CD4-positive, alpha-beta T cell treated with Interleukin-10 for 1 hour (primary cell): Measurements from ENCODE around the gene PPM1E.
"Not testable (repeated sequence)": the region's sequence is repeated elsewhere in the genome, so short reads cannot be mapped to it uniquely, and the experiment has no call there.

Source experiments
- DNase-seq: peaks from one replicate; pipeline ENCODE4 v3.0.0-alpha.2; 2020

PPM1E gene

DNA sequence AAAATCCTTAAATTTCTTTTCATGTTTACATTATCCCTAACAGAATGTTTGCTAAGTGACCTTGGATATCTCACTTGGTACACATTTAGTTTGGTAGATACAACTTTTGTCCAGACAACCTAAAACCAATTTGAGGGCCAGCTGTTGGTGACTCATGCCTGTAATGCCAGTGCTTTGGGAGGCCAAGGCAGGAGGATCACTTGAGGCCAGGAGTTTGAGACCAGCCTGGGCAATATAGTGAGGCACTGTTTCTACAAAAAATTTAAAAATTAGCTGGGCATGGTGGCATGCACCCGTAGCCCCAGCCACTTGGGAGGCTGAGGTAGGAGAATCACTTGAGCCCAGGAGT is 202.0 kb downstream of the PPM1E start:
- DNase-seq, result not testable (repeated sequence)

DNA sequence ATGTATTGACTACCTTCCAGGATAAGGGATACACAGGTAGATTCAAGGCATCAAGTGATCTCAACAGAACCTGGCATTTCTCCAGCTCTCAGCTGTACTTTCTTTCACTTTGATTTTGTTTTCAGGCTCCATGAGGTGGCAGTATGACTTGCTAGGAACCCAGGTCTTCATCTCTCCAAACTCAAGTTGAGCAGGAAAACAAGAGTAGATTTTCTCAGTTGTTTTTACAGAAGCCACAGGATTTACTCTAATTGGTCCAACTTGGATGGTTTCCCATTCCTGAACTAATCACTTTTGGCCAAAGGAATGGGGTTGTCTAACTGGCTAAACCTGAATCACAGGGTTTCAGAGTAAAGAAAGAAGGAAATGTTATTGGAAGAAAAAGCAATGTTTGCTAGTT is 204.4 kb downstream of the PPM1E start:
- DNase-seq, result no peak

DNA sequence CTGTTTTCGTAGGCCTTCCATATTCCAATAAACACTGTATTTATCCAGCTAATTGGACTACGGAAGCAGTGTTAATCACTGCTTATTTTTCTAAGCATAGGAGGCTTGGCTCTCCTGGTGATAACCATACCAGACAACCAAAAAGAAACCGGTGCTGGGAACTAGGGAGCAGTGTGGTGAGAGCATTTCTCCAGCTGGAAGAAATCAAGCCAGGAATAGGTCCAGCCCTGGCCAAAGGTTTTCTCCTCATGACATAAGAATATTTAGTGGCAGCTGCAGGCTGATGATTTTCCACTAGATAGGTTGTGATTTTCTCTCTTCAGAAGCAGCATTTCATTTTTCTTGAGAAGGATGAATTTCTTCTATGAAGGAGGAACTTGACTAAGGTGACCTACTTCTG is 209.6 kb downstream of the PPM1E start:
- no peak for DNase-seq

DNA sequence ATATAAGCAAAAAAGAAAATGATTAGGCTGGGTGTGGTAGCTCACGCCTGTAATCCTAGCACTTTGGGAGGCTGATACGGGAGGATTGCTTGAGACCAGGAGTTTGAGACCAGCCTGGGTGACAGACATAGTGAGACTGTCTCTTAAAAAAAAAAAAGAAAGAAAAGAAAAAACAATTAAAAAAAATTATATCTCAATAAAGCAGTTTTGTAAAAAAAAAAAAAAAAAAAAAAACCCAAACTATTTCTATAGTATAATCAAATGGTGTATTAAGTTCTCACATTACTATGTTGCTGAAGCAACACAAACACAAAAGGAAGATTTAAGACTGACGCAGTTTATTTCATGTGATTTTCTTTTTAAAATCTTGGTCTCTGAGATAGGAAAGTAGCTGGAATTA is 210.6 kb downstream of the PPM1E start:
- no peak for DNase-seq

DNA sequence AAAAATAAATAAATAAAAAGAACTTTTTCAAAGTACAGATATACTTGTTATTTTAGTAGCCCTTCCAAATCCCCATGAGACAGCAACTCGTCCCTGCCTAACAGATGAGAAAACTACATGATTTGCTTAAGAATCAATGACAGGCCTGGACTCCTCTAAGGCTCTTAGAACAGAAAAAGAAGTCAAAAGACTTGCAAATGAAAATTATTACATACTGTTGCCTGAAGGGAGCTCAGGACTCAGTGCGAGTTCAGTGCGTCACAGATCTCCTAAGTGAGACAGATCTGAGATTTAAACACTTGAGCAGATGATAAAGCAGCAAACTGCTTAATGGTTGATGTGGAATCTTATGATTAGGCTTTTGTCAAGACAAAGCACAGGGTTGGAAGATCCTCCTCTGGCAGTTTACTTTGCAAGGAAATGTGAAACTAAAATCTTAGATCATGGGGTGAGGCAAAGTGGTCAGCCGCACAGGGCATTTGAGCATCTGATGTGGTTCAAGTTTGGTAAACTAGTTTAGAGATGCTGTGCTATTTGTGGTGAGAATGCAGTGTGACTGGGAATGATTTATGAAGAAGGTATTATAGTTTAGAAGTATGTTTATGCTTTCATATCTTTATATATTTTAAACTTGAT is 212.9 kb downstream of the PPM1E start:
- DNase-seq, result no peak

DNA sequence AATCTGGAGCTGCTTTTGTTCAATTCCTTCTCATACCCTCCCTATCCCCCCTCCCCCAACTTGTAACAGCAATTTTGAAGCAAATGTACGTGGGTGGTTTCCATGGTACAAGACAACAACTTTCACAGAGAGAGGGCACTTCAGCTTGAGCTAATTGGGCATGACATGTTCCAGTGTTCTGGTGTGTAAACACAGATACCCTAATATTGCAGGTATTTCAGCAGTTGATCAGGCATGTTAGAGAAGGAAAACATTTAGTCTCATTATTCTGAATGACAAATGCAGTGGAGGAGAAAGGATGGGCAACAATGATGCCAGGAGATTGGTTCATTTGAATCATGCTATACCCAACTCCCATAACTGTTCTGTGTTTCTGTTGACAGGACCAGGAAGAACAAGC is 213.5 kb downstream of the PPM1E start:
- no peak for DNase-seq

DNA sequence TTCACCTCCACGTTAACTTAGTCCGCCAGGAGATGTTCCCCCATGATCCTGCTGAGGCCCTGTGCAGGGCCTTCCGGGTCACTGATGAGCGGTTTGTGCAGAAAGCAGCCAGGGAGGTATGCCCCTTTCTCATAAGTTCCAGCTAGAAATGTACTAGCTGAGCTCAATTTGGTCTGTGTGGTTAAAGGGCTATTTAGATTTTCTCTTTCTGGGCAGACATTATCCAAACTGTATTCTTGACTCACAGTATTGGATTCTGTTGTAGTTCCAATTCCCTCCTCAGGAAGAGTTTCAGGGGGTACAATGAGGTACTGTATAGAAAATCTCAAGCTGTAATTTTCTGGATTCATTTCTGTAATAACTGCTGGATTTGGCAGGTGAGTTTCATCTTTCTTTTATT is 214.0 kb downstream of the PPM1E start:
- no peak for DNase-seq

DNA sequence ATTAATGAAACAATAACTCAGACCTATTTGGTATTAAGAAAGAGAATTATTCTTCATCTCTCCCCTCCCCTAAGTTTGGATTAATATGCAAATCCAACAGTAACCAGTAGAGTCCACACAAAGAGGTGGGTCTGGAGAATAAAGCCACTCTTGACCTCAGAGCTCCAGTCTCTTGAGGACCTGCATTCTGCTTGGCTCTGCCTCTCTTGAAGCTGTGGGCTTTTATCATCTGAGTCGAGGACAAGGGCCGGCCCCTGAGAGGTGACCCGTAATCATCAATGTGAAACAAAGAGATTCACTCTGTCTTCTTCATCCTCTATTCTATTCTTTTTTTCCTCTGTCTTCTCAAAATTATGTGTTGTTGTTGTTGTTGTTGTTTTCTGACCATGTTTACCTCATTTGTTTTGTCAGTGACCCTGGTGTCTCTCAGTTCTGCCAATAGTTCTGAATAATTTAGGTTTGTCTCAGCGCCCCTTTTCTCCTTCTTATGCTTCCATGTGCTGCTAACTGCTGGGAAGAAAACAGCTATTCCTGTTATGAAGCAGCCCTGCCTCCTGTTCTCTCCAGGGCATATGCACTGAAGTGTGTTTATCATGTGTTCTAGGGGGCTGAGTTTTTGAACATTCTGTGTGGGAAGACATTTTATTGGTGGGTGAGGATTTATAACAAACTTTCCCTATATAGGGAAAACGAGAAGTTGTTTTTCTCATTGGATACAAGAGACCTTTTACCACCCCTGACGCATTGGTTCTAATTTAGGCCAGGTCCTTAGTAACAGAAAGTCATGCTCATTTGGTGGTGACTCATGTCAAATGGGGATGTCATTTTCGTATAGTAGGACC is 215.2 kb downstream of the PPM1E start:
- no peak for DNase-seq

DNA sequence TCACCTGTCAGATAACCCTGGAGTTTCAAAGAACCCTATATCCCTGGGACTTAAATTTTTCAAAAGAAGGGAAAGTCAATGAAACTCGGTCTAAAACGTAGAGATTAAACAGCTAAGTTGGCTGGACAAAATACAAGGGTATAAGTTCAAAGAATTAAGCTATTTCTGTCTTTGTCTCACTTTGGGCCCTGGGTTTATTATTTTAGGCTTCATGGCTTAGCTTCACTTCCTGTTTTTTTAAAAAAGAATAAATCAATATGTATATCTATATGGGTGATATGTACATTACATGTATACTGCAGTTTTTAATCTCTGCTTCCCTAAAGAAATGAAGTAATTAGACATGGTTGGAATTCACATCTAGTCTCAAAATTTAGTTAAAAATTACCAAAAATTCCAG is 218.7 kb downstream of the PPM1E start:
- no peak for DNase-seq

DNA sequence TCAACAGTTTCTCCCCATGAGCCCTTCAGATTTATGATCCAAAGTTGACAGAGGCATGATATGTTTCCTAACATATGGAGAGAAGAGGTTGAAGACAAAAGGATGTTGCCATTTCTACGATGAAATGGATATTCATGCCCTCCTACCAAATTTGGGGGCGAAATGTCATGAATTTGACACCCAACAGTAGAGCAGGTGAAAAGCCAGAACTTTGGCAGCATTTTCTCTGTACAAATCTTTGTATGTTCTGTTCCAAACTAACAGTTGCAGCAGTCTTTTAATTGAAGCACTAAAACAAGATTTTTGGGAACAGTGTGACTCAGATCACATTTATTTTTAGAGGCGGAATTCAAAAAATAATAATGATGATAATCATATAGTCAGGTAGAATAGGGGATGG is 220.9 kb downstream of the PPM1E start:
- DNase-seq, result no peak

DNA sequence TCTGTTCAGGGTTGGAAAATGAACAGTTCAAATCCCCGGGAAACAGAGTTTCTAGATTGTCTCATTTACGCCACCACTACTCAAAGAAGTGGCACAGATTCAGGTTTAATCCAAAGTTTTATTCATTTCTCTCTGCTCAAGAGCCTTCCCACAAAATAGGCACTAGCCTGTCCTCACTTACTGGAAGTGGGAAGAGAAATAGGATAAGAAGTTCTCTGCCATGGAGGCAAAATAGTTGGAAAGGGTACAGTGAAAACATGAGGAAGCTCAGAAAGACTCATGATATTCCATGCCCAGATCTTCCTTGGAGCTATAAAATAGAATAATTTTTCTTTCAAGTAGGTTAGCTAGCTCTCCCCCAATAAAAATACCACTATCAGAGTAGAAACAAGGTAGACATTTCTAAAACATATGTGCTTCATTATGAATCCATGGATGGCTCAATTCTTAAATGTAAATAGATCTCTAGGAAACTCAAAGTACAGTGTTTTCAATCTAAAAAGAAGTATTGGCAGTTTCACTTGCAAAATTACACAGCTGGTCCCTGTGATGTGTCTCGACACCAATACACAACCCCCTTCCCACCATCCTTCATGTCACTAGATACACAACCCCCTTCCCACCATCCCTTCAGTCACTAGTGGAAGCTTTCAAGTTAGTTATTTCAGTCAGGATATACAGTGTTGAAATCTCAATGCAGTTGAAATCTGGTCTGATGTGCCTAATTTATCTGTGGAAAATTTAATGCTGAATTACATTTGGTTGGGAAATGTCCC is 225.2 kb downstream of the PPM1E start:
- no peak for DNase-seq

DNA sequence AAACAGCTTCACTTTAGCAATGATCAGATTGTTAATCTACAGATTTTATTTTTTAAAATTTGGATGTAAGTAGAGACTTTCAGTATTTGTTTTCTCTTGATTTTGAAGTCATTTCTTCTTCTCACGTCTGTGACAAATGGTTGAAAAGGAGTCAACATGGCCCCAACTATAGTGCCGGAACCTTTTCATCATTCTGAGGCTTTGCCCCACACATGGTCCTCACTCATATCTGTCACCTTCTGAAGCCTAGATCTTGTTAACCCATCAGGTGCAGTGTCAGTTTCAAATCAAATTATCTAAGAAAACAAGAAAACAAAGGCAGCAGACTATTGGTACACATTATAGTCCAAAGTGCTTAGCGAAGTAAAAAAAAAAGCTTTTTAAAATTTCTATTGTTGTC is 227.0 kb downstream of the PPM1E start:
- no peak for DNase-seq

DNA sequence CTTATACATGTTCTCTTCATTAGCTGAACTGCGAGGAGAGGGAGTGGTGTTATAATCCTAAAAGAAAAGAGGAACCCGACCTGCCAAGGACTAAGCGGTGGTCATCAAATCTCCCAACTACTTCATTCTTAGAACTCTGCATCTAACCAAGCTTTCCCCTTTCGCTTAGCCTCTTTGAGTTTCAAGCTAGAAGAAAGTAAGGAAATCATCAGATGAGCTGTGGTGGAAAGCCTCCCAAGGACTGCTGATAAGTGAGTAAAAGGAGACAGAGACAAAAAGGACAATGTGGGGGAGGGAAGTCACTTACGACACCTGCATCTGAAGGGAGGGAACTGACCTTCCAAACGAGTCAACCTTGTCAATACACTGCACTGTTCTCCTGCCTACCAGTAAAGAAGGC is 229.7 kb downstream of the PPM1E start:
- DNase-seq, result no peak

DNA sequence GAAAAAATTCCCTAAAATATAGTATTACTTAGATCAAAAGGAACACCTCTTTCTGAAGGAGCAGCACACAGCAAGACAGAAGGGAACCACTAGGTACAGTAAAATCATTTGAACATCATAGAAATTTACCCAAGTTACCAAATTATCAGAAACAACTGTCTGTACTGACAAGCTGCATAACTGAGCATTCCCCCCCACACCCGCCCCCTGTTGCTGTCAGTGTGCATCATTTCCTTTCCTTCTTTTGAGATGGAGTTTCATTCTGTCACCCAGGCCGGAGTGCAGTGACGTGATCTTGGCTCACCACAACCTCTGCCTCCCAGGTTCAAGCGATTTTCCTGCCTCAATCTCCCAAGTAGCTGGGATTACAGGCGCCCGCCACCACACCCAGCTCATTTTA is 230.3 kb downstream of the PPM1E start:
- no peak for DNase-seq

DNA sequence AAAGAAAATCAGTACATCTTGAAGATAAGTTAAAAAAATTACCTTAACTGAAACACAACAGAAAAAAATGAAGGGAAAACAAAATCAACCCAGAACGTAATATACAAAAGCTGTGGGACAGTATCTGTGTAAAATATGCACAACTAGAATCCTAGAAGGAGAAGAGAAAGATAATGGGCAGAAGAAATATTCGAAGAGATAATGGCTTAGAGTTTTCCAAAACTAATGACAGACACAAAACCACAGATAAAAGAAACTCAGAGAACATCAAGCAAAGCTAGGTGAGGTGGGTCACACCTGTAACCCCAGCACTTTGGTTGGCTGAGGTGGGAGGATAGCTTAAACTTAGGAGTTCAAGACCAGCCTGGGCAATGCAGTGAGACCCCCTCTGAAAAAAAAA is 234.0 kb downstream of the PPM1E start:
- no peak for DNase-seq

DNA sequence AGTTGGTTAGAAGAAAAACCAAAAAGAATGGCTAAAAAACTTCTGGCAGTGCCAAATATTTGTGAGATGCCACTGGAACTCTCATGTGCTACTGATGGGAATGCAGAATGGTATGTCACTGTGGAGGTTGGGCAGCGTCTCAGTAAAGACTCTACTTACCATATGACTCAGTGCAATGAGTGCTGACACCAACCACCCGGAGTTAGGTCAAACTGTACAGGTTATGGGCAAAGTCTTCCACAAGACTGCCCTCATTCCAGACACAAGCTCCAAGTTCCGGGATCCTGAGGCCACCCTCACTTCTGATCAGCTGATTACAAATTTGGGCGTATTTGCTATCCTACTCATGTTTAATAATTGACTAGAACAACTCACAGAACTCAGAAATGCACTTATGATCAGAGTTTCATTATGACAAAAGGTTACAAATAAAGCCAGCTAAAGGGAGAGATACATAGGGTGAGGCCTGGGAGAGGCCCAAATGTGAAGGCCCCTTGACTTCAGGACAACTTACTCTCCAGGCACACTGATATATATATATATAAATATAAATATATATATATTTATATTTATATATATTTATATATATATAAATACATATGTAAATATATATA is 236.2 kb downstream of the PPM1E start:
- no peak for DNase-seq

DNA sequence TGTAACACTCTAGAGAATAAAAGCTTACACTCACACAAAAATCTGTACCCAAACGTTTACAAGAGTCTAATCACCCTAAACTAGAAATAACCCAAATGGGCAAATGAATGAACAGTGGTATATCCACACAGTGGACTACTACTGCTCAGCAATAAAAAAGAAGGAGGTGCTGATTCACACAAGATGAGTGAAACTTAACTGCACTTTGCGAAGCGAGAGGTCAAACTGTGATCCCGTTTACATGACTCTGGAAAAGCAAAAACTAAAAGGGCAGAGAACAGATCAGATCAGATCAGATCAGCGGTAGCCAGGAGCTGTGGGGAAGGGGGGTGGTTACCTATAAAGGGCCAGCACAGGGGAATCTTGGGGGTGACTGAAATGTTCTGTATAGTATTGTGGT is 237.7 kb downstream of the PPM1E start:
- no peak for DNase-seq

DNA sequence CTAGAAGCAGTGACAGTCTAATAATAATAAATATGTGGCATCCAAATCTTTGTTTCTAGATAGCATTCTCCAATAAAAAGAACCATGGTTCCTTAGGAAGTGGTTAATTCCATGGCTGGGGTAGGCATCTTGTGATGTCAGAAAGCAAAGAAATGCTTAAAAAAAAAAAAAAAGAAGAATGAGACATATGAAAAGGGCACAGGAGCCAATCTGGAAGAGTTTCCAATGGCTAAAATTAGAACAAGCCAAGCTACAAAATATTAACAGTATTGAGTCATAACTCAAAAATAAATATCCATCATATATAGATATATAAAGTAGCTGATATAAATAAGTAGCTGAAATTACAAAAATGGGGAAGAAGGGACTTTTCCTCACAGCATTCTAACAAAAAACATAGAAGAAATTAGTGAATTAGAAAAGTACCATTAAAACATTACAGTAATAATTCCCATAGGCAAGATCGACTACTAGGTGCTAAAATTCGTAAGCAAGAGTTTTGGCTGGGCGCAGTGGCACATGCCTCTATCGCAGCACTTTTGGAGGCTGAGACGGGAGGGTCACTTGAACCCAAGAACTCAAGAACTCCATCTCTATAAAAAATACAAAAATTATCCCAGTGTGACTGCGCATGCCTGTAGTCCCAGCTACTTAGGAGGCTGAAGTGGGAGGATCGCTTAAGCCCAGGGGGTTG is 239.7 kb downstream of the PPM1E start:
- DNase-seq, result no peak

DNA sequence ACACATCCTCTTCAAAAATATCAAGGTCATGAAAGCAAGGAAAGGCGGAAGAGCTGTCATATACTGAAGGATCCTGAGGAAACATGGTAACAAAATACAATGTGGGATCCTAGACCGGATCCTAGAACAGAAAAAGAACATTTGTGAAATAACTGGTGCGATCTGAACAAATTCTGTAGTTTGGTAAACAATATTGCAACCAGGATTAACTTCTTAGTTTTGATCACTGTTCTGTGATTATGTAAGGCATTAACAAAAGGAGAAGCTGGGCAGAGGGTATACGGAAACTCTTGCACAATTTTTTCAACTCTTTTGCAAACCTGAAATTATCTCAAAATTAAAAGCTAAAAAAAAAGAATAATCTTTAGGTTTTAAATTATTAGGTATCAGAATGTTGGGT is 241.3 kb downstream of the PPM1E start:
- no peak for DNase-seq

DNA sequence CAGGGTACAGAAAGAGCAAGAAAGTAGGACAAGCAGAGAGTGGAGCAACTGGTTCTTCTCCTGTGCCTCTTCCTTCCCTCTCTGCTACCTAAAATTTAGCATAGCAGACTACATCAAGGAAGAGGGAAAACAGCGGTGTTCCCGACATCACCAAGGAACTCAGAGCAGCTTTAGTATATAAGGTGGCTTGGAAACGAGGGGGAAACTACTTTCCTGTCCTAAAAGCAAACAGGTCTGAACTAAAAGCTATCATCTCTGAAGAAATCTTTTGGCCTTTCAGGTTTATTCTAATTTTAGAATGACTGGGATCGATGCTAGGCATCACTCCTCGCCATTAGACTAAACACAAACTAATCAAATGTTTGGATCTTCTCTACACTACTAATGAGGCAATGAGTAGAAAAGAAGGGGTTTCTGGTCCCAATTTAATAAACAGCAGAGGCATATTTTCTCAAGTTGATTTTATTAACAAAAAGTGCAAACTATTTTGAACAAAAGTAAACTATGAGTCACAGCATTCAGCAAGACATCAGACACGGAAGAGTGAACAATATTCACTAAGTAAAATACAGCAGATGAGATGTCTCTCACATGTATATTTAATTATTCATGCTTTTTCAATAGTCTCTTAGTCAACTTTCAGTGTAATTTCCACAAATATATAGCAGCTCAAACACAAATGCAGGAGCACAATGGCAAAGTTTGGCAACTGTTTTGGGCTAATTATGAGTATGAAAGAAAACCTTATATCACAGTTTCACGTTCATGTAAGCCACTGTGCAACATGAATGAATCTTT is 242.3 kb downstream of the PPM1E start:
- DNase-seq, result no peak

DNA sequence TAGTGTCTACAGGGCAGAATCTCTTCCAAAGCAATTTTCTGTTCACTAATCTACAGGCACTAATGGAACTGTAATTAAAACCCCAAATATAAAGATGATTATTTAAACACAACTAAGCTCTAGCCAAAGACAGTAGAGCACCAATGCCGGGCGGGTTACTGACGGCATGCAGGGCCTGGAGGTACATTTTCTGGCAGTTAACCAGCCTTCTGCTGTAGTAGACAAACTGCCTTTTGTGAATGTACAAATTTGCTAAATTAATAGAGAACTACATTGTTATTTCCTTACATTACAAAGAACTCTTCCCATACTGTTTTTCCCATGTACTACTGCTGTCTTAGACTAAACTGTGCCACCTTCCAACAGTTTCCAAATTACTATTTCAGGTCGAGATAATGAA is 243.2 kb downstream of the PPM1E start:
- no peak for DNase-seq

DNA sequence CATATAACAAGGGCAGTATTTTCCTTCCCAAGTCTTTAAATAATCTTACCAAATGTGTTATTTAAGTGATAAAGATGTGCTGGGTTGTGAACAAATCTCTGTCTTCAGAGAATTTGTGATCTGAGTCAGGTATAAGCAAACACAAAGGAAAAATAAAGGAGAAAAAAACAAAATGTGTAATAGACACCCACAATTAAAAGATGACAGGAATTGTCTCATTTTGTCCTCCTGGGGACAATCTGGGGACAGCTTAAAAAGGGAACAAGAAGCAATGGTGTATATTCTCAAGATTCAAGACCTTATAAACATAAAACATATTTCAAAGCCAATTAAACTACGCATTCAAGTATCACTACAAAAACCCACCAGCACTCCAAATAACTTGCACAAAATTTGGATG is 243.8 kb downstream of the PPM1E start:
- DNase-seq, result no peak
